Heart right ventricle (tissue), 16 donors: ENCODE data around the gene TNRC6B. TPM values are rescaled to one million over a fixed set of nuclear protein-coding genes. Genes with fewer than 3 reads are reported as not detected.

Experiments used
- ATAC-seq, 8 donors: fragments of 200-7000 bp; cut with Tn5 transposase; one replicate each; pipeline ENCODE4 v1.9.1; 2020; ENCODE audit warnings: mild to moderate bottlenecking in 8 of 8, moderate library complexity in 8 of 8, moderate number of reproducible peaks in 1 of 8
- DNase-seq, 2 donors: peaks; one replicate each; pipeline ENCODE4 v3.0.0-alpha.2; 2020
- H3K27ac ChIP-seq, 10 donors: fragments of 200-600 bp; sonication (generic) in 2 of 10; one replicate each; pipeline versions ENCODE4 v1.5.0 to v1.8.0; 2020 to 2022; ENCODE audit warnings: mild to moderate bottlenecking in 3 of 10
- H3K27me3 ChIP-seq, 7 donors: fragments of 200-600 bp; one replicate each; pipeline ENCODE4 v1.8.0; 2021 to 2022; ENCODE audit warnings: mild to moderate bottlenecking in 2 of 7
- H3K36me3 ChIP-seq, 9 donors: fragments of 200-600 bp; sonication (generic) in 1 of 9; one replicate each; pipeline versions ENCODE4 v1.5.0 to v1.8.0; 2020 to 2022; ENCODE audit warnings: mild to moderate bottlenecking in 2 of 9
- H3K4me1 ChIP-seq, 9 donors: fragments of 200-600 bp; sonication (generic) in 1 of 9; one replicate each; pipeline versions ENCODE4 v1.5.0 to v1.8.0; 2020 to 2022; ENCODE audit warnings: mild to moderate bottlenecking in 4 of 9
- H3K4me3 ChIP-seq, 10 donors: fragments of 200-600 bp; sonication (generic) in 2 of 10; one replicate each; pipeline versions ENCODE4 v1.5.0 to v1.8.0; 2020 to 2022; ENCODE audit warnings: mild to moderate bottlenecking in 7 of 10, moderate library complexity in 2 of 10
- H3K9me3 ChIP-seq, 11 donors: fragments of 200-600 bp in 10 of 11; sonication (generic) in 2 of 11; one replicate each; pipeline versions ENCODE4 v1.5.0 to v1.8.0; 2013 to 2022; ENCODE audit warnings: mild to moderate bottlenecking in 2 of 11, control low read depth in 1 of 11, moderate library complexity in 1 of 11
- CTCF ChIP-seq, 9 donors: fragments of 200-600 bp; sonication (generic) in 2 of 9; IDR thresholded peaks; one replicate each; pipeline versions ENCODE4 v1.5.0 to v1.8.0; 2021 to 2022; ENCODE audit warnings: antibody characterized with exemption in 9 of 9, mild to moderate bottlenecking in 5 of 9, moderate library complexity in 1 of 9
- WGBS, 2 donors: extraction: QIAGEN DNeasy Blood & Tissue Kit; methylation state at CpG; one replicate each; pipeline ENCODE4 v1.1.7; 2013; ENCODE audit warnings: inconsistent platforms in 1 of 2; 5-methylcytosine and 5-hydroxymethylcytosine counted together
- intact Hi-C, 10 donors: fragments of 100-400 bp; cut with DNase I; formaldehyde crosslinking; loops; one replicate each; pipeline versions ENCODE4 v1.11.1 to v1.14.2; 2022
- polyA plus RNA-seq, 2 donors: library from polyadenylated mRNA; stranded (reverse); fragments of 200-250 nt; gene quantifications; one replicate each; pipeline ENCODE4 v1.2.3, GENCODE V29; 2013
- total RNA-seq, 10 donors: library from RNA; stranded (reverse); fragmentation: NEBNext Ultra II Directional in 3 of 10; extraction: Animal tissue kit (Norgen Biotek cat#: 25700) in 3 of 10; gene quantifications; one replicate each; pipeline versions ENCODE4 v1.2.1 to v1.2.4, GENCODE V29; 2021 to 2023
- donor health status: Arrhythmogenic right ventricular cardiomyopathy.
- donor health status: ischemic (EF 13 %, LVEDD 7.1; RV severe dilation, severe dysfunction).
- donor health status: healthy with polysubstance abuse.
- donor health status: DM: no; HTN: yes; CAD: no.
- donor health status: DM: no; HTN: no; CAD: no.
- donor health status: ischemic (EF 25% LVEDD 6.9; RV normal size, moderate dysfunction).
- donor health status: ischemic (EF 25% LVEDD 5.7; RV mildly dilated, moderate dysfunction).
- donor health status: healthy.
- donor health status: DM: yes; HTN: yes; CAD: no.
- donor health status: Ischemic cardiomyopathy.
- donor health status: ischemic (EF 35%, LVEDD 5.7; RV mildly dilated, moderate dysfunction).
- donor health status: nonischemic (EF 11% LVEDD 7.7; RV severe dilation, severe dysfunction).
- donor health status: DM: yes; HTN: yes; CAD: no.
- donor health status: PGD.
- donor health status: ischemic (EF 29% LVEDD 5.4; RV normal size, mild dysfunction).
- donor health status: nonischemic (EF 23%, LVEDD 6.1; RV moderate dilation, normal function).

TNRC6B gene
- total and polyA plus RNA-seq, 12 donors = 1.7 to 62.5 (median 53.9) TPM

- peaks cover 10 to 61% (median 56%) of the 10 kb centered on the region in 9 donors for H3K4me1 ChIP-seq
- H3K27ac ChIP-seq = peak overlapping the region in 9 of 10 donors; percentile 52 to 93 (median 82)
- peak overlapping the region in 9 of 10 donors; percentile 36 to 86 (median 67) for H3K4me3 ChIP-seq
- TF ChIP-seq CTCF (IDR thresholded peaks at IDR 0.05) = no peak
- 26 to 28% methylated on average over 14 of the region's 14 CpGs for WGBS, 2 donors
- H3K9me3 ChIP-seq = no peaks in the 10 kb centered on the region
- ATAC-seq (peak in 6 of 8 donors; percentile 12 to 48 (median 28)), DNase-seq (no peak)
- intact Hi-C loops = loop anchor here in 4 of 10 donors (2.0 to 5.0 kb wide), 2 partner anchors 100 to 135 kb away; no protein-coding TSS in a partner anchor
- no peaks in the 10 kb centered on the region for H3K36me3 ChIP-seq
- H3K27me3 ChIP-seq = no peaks in the 10 kb centered on the region
Observed at GRCh38 chr22:40176921-40177737, 596 bp upstream of the TNRC6B start.

- no peaks in the 10 kb centered on the region for H3K9me3 ChIP-seq
- H3K36me3 ChIP-seq = no peaks in the 10 kb centered on the region
- ATAC-seq (peak; percentile 2 to 57 (median 42)), DNase-seq (peak in 1 of 2 donors; percentile 30)
- 1% methylated on average over 17 of the region's 17 CpGs for WGBS, 2 donors
- peak overlapping the region; percentile 34 to 86 (median 66) for H3K4me3 ChIP-seq
- H3K27me3 ChIP-seq = no peaks in the 10 kb centered on the region
- H3K4me1 ChIP-seq = peaks cover 14 to 77% (median 72%) of the 10 kb centered on the region in 9 donors
- TF ChIP-seq CTCF (IDR thresholded peaks at IDR 0.05) = no peak
- intact Hi-C loops = loop anchor here in 4 of 10 donors (2.0 to 5.0 kb wide), 3 partner anchors 94 to 136 kb away; no protein-coding TSS in a partner anchor
- H3K27ac ChIP-seq = peak overlapping the region; percentile 18 to 93 (median 83)
Observed at GRCh38 chr22:40178417-40179409, 988 bp downstream of the TNRC6B start.

GRCh38 chr22:40179526-40179925 lies 1.8 kb downstream of the TNRC6B start:
- no peak for TF ChIP-seq CTCF (IDR thresholded peaks at IDR 0.05)
- no peaks in the 10 kb centered on the region for H3K27me3 ChIP-seq
- H3K4me1 ChIP-seq = peaks cover 16 to 85% (median 80%) of the 10 kb centered on the region in 9 donors
- H3K36me3 ChIP-seq = no peaks in the 10 kb centered on the region
- peak overlapping the region in 9 of 10 donors; percentile 36 to 86 (median 67) for H3K4me3 ChIP-seq
- 40 to 44% methylated on average over 2 of the region's 2 CpGs for WGBS, 2 donors
- ATAC-seq (no peak), DNase-seq (no peak)
- intact Hi-C loops = loop anchor here in 4 of 10 donors (2.0 to 5.0 kb wide), 3 partner anchors 93 to 137 kb away; no protein-coding TSS in a partner anchor
- no peaks in the 10 kb centered on the region for H3K9me3 ChIP-seq
- peak overlapping the region in 7 of 10 donors; percentile 77 to 93 (median 84) for H3K27ac ChIP-seq
